Activated gamma-delta T cell (primary cell): ENCODE data around the gene DOK5.

Experiments used
- DNase-seq: peaks from one replicate; lab custom pipeline; 2025; lab: John Stamatoyannopoulos, UW

The DOK5 gene

DNA sequence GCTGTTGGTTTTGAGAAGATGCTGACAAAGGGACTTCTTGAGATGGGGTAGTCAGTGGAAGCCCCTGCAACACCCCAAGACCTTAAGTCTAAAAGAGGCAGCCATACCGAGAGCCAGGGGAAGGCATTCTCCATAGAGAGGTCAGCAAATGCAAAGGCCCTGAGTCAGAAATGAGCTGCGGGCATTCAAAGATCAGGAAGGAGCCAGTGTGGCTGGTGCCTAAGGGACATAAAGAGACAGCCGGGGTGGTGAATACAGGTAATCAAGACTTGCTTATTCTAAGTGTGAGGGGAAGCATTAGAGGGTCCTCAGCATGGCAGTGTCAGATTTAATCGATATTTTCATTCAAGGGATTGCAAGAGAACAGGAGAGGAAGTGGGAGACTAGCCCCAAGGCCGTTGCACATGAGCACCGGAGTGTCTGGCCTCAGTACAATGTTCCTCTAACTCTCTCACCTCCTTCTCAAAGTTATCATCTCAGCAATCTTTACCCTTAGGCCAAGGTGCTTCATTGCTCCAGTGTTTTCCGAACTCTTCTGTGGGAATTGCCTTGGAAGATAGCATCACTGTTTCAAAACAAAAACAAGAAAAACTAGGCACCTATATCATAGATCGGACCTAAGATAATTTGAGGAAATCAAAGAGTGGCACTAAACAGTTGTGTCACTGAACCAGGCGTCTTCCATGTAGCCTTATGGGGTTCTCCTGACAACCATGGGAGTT is 173.2 kb downstream of the DOK5 start:
- DNase-seq: no peak

DNA sequence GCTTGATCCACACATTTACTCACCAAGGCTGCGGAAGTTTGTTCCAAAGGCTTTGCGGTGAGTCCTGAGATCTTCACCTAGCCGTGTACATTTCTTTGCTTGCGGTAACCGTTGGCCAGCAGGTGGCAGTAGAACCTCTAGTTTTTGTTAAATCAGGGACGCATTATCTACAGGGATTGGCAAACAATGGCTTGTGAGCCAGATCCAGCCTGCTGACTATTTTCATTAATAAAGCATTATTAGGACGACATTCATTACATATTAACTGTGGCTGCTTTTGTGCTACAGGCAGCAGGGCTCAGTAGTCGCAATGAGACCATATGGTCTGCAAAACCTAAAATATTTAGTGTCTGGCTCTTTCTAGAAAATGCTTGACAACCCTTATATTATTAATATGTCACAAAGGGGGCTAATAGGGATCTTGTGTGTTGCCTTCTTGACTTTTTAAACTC is 174.1 kb downstream of the DOK5 start:
- no peak for DNase-seq

DNA sequence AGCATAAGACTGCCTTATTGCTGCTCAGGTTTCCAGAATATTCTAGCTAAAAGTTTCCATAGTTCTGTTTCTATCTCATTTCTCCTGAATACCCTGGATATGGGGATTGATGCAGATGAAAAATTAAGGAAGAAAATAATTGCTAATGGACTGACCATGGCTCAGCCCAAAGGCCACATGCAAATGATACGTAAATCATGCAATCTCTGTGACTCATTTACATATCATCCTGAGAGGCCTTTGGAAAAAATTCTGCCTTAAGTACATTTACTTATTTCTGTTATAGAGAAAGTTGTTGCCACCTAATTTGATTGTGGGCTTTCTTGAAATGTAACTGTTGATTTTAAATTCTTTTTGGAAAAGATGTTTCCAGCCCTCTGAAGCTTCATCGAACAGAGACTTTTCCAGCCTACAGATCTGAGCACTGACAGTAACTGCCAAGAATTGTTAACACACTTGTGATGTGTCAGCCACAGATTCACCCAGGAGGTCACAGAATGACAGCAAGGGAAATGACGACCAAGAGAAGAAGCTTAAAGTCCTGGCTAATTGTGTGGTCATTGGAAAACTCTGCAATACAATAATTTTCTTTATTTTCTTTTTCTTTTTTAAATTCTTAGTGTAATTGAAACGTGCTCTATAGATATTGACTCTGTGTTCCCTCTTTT is 174.8 kb downstream of the DOK5 start:
- no peak for DNase-seq

DNA sequence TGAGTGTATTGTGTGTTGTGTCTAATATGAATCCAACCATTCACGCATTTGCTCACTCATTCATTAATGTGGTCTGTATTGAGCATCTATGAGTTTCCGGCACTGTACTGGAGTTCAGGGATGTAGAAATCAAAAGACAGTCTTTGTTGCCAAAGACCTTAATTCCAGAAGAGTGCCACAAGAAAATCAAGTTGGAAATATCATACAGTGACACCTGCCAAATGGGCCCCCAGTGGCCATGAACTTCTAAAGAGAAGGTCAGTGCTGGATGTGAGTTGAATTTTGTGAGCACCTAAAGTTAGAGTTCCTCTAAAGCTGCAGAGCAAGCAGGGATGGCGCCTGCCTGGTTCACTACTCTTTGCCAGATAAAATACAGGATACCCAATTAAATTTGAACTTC is 175.9 kb downstream of the DOK5 start:
- no peak for DNase-seq

DNA sequence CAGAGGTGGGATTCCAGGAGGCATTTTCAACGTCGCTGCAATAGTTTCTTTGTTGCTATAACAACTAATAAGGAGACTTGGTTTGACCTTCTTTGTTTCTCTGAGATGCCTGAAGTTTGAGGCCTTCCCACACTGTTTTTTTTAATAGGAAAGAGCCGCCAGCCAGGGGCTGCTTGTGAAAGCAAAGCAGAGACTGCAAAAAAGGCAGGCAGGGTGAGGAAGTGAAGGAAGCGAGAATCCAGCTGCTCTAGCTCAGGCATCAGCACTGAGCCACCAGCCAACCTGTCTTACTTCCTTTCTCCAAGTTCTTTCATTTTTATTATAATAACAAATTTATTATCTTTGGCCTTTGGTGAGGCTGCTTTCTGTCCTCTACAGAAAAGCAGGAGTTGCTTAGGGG is 179.1 kb downstream of the DOK5 start:
- DNase-seq: no peak

DNA sequence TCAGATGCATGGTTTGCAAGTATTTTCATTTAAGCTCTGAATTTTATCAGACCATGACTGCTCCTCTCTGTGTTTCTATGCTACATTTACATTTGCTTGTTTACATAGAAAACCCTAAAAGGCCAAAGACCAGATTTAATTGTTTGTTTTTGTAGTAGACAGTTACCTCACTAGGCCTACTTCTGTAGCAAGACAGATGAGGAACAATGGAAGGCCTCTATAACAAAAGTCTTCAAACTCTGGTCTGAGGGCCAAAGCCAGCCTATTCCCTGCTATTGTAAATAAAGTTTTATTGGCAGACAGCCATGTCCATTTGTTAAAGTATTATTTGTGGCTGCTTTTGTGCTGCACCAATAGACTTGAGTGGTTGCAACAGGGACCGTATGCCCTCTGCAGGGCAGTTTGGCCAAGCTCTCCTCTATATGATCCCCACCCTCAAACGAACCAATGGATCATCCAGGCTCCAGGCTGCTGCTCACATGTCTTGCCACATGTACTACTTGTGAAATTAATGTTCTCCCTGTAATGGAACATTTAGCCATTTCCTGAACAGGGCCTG is 182.0 kb downstream of the DOK5 start:
- DNase-seq: no peak

DNA sequence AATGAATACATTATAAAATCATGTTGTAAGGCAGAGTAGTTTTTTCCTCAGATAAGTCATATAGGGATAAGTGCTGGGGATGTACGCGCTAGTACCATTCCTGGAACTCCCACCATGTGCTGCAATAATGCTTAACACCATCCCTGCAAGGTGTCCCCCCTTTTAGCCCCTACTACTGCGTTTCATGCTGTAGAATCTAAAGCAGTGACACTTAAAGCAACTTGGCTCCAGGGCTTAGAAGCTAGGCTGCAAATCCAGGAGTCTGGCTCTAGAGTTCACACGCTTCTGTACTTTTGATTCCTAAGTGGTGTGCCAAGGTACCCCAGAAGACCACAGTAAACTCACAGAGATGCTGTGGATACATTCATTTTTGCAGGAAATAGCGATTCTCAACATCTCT is 183.1 kb downstream of the DOK5 start:
- DNase-seq: no peak

DNA sequence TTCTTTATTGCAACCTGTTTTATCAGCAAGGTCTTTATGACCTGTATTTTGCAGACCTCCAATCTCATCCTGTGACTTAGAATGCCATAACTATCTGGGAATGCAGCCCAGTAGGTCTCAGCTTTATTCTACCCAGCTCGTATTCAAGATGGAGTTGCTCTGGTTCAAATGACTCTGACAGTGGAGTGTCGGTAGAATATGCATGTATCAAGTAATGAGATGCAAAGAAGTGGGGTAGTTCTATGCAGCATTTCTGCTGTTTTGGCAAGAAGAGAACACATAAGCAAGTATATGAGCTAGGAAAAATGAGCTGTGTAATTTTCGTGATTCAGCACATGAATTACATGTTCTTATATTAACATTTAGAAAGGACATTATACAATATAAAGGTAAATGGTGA is 185.9 kb downstream of the DOK5 start:
- DNase-seq: no peak

DNA sequence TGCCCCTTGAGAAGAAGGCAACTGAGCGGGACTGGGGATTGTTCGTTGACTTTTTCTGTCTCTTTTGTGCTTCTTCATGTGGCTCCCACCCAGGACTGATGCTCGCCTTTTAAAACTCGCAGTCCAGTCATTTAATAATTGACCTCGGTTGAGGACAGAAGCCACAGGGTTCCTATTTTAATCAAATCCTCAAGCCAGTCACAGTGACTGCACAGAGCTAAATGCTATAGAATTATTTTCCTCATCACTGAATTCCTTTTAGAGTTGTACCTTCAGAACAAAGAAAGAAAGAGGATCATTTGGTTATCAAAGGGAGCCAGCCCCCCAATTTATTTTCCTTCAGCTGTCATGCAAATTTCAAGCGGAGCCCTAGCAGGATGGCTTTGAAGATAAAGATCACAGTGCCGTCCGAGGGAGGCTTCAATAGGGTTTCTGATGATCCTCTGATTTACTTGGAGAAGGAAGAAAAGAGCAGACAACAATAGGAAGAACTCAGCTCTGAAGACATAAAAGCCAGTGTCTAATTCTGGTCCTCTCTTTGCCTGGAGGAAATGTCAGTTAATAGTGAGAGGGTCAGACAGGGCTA is 186.6 kb downstream of the DOK5 start:
- no peak for DNase-seq

DNA sequence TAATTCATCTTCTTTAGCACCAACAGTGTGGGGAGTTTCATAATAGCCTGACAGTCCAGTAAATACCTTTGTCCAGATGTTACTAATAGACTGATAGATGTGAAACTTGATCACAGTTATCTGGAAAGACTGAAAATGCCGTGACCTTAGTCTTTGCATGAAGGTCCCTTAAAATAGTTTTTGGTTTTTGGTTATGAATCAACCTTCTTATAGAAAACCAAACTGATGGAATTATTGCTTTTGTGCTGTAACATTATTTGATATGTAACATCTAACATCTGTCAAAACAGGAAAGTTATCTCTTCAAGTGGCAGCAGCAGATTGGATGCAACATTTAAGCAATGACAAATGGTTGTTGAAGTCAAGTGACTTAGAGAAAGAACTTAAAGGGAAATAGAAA is 190.4 kb downstream of the DOK5 start:
- DNase-seq: no peak

DNA sequence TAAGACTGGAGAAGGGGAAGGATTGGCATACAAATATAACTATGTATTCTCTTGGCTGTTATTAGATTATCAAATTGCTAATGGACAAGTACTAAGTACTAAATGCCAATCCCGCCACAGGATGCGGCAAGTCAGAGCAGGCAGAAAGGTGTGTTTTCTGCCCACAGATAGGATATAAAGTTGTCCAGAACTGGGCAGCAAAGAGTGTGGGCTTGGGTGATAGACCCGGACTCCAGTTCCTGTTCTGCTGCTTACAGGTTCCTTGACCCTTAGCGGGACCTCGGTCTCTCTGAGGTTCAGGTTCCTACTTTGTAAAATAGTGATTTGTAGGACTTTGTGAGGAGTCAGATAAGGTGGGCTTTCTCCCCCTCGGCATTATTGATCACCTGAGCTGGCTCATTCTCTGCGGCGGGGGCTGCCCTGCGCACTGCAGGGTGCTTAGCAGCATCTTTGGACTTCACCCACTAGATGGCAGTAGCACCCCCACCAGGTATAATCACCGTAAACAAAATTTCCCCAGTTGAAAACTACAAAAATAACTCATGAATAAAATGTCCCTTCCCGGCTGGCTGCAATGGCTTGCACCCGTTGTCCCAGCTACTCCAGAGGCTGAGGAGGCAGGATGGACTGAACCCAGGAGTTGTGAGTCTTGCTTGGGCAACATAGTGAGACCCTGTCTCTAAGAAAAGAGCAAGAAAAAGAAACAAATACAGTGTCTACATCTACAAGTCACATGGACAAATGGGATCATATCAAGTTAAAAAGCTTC is 193.1 kb downstream of the DOK5 start:
- DNase-seq: no peak

DNA sequence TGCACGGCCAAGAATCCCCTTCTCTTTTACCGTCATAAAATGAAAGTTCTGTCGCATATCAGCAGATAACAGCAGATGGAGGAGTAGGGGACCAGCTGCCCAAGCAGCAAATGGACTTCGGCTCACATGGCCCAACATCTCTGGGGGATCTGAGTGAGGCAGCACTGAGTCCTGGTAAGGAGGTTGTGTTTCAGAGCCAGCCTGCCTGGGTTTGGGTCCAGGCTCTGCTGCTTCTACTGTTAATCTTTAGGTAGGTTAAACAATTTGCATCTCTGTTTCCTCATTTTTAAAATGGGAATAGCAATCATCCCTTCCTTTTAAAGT is 193.6 kb downstream of the DOK5 start:
- DNase-seq: no peak

DNA sequence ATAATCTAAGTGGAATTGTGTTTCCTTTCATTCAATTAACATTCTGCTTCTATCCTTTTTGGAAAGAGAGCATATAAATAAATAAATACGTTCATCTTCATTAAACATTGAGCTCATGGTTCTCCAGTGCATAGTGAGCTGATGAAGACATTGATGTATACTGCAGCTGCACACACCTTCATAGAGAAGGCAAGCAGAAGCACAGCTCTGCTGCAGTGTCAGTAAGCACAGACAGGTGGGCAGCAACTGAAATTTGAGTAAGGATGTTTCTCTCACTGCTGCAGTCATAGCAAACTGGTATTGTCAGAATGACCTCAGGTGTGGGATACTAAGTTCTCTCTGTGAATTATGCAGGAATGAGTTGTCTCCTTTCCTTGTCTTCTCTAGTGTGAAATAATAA is 202.9 kb downstream of the DOK5 start:
- DNase-seq: no peak

DNA sequence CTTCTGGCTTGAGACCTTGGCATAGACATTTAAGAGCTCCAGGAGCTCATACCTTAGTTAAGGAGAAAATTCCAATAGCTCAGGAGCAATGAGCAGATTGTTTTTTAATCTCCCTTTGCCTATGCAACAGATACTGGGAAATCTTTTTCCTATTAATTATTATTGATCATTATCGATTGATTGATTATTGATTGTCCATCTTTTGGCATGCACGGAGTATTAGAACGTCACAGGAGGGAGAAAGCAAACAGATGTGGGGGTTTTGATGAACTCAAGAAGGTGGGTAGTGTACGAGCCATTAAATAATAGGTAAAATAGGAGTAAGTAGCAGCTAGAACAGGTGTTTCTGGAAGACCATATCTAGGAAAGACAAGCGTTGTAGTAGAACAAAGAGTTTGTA is 205.0 kb downstream of the DOK5 start:
- DNase-seq: no peak

DNA sequence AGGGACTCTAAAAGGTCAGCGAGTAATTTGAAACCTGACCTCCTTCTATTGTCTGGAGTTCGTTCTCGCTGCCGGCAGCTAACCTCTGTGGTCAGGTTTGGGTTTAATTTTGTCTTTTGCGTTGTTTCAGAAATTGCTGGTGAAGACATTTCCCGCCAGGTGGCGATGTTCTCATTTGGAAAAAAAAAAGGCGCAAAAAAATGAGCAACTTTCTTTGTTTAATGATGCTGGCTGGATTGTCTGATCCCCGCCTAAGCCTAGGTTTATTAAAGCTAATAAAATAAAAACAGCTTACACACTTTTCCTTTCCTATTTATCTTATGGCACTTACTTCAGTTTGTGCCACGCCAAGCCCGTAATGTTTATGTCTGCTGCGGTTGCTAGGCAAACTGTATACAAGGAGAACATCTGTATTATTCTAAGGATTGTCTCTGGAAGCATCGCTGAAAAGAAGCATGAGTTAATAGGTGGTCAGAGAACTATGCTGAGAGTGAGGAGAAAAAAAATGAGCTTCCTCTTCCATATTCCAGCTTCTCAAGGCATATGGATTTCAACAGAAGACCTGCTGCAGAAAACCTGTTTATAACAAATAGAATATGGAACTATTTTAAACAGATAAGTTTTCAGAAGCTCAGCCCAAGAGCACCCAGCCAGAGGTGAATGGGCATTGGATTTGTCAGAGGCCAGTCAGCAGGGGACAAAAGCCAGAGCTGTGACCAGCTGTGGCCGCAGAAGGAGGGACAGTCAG is 205.7 kb downstream of the DOK5 start:
- no peak for DNase-seq

DNA sequence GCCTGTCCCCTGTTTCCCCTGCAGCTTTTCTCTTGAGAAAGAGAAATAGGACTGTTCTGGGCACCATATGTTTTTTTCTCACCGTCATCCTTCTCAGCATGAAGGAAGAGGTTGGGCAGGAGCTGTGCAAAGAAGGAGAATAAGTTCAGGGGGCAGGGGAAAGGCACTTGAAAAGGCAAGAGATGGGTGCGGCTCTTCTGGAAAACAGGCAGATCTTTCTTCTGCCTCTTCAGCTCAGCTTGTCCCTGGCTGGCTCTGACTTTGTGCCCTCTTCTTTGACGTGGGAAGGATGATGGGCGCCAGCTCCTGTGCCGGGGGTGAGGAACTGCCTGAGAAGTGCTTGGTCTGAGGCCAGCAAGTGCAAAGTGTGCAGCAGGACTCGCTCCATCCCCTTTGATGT is 206.5 kb downstream of the DOK5 start:
- DNase-seq: no peak

DNA sequence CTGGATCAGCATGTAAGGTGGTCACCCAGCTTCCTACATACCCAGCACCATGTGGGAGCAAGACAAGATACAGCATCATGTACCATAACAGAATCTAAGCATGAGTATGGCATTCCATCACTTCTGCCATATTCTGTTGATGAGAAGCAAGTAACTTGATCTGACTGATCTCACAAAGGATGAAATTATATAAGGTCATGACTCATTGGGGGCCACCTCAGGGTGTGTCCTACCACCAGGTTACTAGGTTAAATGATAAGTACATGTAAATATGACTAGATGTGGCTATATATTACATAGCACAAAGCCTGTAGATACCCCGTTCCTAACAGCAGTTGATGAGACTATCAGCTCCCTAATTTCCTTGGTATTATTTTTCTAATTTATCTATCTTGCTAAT is 213.1 kb downstream of the DOK5 start:
- no peak for DNase-seq

DNA sequence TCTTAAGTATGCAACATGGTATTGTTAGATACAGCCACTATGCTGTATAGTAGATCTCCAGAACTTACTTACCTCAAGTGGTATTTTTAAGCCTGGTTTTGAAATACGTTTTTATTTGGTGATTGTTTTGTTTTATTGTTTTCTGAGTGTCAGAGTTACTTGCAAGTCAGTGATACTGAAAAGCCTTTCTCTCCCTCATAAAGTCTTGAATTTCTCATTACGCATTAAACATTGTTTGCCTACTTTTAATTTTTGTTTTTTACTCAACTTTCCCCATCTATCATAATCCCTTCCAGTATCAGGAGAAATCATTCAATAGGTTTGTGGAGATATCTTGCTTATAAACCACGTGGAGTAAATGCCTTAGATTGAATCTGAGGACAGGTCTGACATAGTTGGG is 214.9 kb downstream of the DOK5 start:
- DNase-seq: no peak

DNA sequence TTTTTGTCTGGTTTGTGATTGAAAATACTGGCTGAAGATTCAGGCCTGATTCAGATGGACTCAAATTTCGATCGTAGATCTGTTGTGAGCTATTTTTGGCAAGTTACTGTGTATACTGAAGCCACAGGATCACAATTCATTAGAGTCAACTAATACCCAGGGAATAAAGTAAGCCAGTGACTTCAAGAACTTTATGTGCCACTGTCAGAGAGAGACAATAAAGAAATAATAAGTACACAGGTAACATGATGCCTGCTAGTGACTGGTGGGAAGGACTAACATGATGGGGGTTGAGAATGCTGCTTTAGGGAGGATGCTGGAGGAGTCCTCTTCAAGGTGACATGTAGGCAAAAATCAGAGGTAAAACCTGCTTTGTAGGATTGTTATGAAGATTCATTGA is 215.9 kb downstream of the DOK5 start:
- DNase-seq: no peak

DNA sequence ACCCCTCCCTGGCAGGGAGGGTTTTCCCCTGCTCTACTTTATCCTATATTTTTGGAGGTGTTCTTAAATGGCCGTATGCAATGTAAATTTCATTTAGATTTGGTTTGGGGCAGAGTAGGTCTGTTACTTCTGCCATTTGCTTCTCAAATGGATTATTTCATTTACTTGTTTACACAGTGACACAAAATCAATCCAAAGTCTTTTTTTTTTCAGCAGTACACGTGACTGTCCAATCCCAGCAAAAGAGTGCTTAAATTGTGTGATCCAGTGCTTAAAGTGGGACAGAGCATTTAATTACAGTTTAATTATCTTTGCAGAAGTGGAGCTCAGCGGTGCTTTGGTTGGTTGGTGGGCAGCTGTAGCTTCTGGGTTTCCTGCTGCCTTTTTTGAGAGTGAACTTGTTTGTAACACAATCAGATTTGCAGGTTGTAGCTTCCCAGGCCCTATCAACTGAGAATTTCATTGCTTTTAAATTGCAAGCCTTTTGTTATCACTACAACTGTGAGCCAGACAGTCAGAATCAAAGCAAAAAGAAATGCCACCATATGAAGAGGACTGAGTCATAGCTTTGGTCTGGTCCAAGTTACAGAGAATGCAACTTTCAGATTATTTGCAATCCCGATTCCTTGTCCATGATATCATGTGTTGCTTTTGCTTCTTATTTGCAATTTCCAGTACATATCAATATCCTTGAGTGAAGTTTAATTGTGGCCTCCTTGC is 216.9 kb downstream of the DOK5 start:
- no peak for DNase-seq

DNA sequence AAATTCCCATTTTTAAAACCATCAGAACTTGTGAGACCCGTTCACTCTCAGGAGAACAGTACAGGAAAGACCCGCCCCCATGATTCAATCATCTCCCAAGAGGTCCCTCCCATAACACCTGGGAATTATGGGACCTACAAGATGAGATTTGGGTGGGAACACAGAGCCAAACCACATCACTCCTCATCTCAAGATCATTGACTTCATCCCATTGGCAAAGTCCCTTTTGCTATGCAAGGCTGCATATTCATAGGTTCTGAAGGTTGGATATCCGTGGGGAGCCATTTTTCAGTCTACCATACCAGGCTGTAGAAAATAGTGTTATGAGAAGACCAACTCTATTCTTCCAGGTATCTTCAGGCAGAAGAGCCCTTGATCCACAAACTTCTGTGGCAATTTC is 219.1 kb downstream of the DOK5 start:
- DNase-seq: no peak
